ENCODE data around the gene DVL1.
"Not testable (repeated sequence)": the region's sequence is repeated elsewhere in the genome, so short reads cannot be mapped to it uniquely, and the experiment has no call there.

Gene DVL1

DNA sequence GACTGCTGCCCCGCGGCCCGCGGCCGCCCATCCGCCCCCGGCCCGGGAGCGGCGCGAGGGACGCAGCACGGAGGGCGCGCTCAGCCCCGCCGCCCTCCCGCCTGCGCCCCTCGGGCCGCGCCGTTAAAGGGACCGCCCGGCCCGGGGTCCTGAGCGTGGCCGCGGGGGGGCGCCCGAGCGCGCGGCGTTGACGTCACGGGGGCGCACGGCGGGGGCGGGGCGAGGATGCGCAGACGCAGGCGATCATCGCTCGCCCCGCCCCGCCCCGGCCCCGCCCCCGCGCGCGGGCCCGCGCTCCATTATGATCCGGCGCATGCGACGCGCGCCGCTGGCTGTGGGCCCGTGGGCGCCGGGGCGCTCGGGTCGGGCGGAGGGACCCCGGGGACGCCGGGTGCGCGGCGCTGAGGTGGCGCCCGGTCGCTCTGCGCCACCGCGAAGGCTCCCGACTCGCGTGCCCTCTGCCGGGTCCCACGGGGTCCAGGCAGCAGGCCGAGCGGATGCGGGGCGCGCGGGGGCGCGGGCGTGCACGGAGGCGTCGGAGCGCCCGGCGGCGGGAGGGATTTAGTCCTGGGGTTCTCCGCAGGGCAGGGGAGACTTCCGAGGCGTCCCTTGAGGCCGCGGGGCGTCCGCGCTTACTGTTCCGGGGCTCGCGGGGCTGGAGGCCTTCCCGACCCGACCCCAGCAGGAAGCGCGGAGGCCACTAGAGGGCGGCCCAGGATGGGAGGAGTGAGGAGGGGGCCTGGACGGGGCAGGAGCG is at the start of gene DVL1:
TSS of gene DVL1 (minus strand) at position 163 of the 757 bp plus-strand sequence. CDS start 353 bp downstream, outside the sequence.
- DNase-seq, result peak; percentile 6

- DNase-seq, result no peak
Observed at GRCh38 chr1:1398677-1399186, 49.5 kb upstream of the DVL1 start.

- DNase-seq, result no peak
Observed at GRCh38 chr1:1397839-1398523, 48.8 kb upstream of the DVL1 start.

GRCh38 chr1:1395166-1395565 is 45.9 kb upstream of the DVL1 start:
- no peak for DNase-seq

GRCh38 chr1:1394116-1394515 is 44.9 kb upstream of the DVL1 start:
- DNase-seq, result no peak

DNA sequence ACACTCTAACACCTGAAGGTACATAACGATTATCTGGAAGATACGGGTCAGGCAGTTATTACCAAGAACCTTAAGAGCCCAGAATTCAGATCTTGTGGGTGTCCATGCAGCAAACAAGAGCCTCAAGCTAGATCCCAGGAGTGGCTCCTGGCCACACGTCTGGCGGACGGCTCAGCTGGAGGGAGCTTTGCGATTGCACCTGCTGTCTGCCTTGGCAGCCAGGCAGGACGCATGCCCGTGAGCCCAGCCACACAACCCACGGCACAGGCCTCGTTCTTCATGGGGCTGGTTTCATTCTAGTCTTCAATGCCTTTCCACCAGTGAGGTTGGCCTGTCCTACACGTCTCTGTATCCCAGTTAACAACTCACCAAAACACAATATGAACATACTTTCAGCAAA is 44.2 kb upstream of the DVL1 start:
- no peak for DNase-seq

DNA sequence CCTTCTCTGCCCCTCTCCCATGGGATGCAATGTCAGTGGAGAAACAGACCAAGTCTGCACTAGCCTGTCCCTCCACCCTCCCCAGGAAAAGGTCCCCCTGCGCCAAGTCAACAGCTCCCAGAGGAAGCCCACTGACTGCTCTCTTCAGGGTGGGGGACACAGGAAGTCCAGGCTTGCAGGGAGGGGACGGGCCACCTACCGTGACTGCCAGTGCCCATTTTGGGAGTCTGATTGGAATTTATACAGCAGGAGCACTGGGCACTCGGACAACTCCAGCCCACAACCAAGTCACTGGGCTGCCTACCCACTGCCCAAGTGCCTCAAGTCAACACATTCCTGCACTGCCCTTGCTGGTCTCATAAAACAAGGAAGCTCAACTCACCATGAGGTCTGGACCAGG is 43.8 kb upstream of the DVL1 start:
- DNase-seq, result no peak

GRCh38 chr1:1391225-1391624 is 42.0 kb upstream of the DVL1 start:
- DNase-seq, result no peak

- no peak for DNase-seq
Observed at GRCh38 chr1:1390675-1391074, 41.5 kb upstream of the DVL1 start.

GRCh38 chr1:1388078-1388472 is 38.9 kb upstream of the DVL1 start:
- no peak for DNase-seq

- no peak for DNase-seq
Observed at GRCh38 chr1:1387098-1388077, 38.2 kb upstream of the DVL1 start.

DNA sequence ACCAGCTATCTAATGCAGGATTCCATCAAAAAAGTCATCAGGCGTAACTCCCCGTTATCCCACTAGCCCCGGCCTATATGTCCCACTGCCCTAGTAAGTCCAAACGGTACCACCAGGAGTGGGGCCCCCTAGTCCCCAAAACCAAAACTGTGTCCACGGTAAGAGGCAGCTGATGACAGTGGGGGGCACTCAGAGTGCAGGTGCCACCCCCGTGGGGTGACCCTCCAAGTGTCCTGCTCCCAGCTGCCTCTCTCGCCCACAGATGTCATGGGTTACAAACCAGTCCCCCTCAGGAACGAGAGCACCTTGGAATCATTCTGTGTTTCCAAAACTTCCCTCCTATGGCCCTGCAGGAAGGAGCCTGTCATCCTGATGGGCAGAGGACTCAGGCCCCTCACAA is 36.7 kb upstream of the DVL1 start:
- DNase-seq, result no peak

GRCh38 chr1:1385339-1385738 is 36.1 kb upstream of the DVL1 start:
- DNase-seq, result not testable (repeated sequence)

DNA sequence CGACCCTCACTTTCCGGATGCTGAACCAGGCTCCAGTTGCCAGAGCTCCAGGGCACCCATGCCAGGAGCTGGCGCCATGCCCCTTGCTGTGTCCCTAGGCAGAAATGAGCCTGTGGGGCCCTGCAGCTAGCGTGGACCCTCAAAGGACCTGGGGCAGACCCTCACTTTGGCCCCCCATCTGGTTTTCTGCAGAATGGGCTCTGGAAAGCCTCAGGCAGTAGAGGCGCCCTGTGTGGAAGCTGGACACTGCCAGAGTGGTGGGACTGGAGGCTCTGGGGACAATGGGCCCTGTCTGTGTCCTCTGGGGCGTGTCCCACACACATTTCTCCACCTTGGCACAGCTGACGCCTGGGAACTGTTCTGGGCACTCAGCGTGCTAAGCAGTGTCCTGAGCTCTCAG is 32.1 kb upstream of the DVL1 start:
- DNase-seq, result no peak

GRCh38 chr1:1380860-1381259 is 31.6 kb upstream of the DVL1 start:
- DNase-seq, result no peak

GRCh38 chr1:1377540-1378205 is 28.5 kb upstream of the DVL1 start:
- DNase-seq, result no peak

GRCh38 chr1:1376551-1377226 is 27.5 kb upstream of the DVL1 start:
- DNase-seq, result no peak

DNA sequence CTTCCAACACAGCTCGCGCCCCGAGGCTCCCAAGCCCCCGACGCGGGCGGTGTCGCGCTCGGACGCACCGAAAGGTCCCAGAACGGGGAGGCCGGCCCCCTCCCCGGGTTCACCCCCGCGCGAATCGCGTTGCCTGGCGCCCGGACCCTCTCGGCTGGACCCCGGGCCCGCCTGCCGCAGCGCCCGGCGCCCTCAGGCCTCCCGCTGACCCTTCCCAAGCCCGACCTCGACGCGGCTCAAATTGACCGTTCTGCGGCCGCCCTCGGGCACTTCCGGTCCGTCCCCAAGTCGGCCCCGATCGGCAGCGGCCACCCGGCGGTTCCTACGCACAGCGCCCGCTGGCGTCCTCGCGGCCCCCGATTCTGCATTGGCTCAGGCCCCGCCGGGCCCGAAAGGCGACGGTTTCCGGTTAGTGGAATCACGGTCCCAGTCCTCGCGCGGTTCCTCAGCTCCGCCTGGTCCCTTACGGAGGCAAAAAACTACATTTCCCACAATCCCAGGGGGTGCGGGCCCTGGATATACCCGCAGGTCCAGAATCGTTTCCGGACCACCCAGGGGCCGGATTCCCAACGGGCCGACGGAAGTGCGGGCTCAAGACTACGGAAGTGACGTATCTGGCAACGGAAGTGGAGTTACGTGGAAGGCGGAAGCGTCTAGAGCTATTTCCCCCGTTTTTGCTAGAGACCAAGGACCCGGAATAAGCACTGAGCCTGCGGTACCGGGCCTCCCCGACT is 25.9 kb upstream of the DVL1 start, which contains the start of gene AURKAIP1:
TSS of gene AURKAIP1 (minus strand) at position 279 of the 734 bp plus-strand sequence. CDS start 451 bp downstream, outside the sequence.
- DNase-seq, result peak; percentile 99

- no peak for DNase-seq
Observed at GRCh38 chr1:1374589-1374928, 25.3 kb upstream of the DVL1 start.

GRCh38 chr1:1373815-1374588 is 24.8 kb upstream of the DVL1 start:
- DNase-seq, result no peak

All from KG1 (cell line).